Stimulated activated CD4-positive, alpha-beta T cell treated with anti-CD3 and anti-CD28 coated beads, Interleukin-4, amount 100 ng/mL, for 24 hours (primary cell): ENCODE data around the gene ENDOV.
A peak's percentile ranks its signal among the peaks of the same experiment; 100 is the strongest.

Source experiments
- DNase-seq: peaks from one replicate; pipeline ENCODE4 v3.0.0-alpha.2; 2020

ENDOV gene

GRCh38 chr17:80452173-80452915 lies 37.4 kb downstream of the ENDOV start:
- DNase-seq, result no peak

GRCh38 chr17:80453126-80453997 lies 38.4 kb downstream of the ENDOV start:
- no peak for DNase-seq

GRCh38 chr17:80453998-80454556 lies 39.1 kb downstream of the ENDOV start:
- DNase-seq, result no peak

GRCh38 chr17:80454557-80455335 lies 39.8 kb downstream of the ENDOV start:
- DNase-seq, result peak; percentile 96

GRCh38 chr17:80455336-80455710 lies 40.4 kb downstream of the ENDOV start:
- DNase-seq, result peak; percentile 50

- DNase-seq, result no peak
These were observed 40.8 kb downstream of the ENDOV start for GRCh38 chr17:80455784-80456183.

- DNase-seq, result no peak
These were observed 41.7 kb downstream of the ENDOV start for GRCh38 chr17:80456465-80457235.

GRCh38 chr17:80457236-80457856 lies 42.4 kb downstream of the ENDOV start:
- no peak for DNase-seq

- DNase-seq, result no peak
These were observed 43.0 kb downstream of the ENDOV start for GRCh38 chr17:80458016-80458415.

- DNase-seq, result no peak
These were observed 44.3 kb downstream of the ENDOV start for GRCh38 chr17:80459234-80459633.

- no peak for DNase-seq
These were observed 45.5 kb downstream of the ENDOV start for GRCh38 chr17:80460429-80460834.

- no peak for DNase-seq
These were observed 46.7 kb downstream of the ENDOV start for GRCh38 chr17:80461528-80462160.

- DNase-seq, result no peak
These were observed 48.9 kb downstream of the ENDOV start for GRCh38 chr17:80463784-80464400.

GRCh38 chr17:80464486-80464885 lies 49.5 kb downstream of the ENDOV start:
- DNase-seq, result no peak

GRCh38 chr17:80465327-80465974 lies 50.5 kb downstream of the ENDOV start:
- no peak for DNase-seq

- DNase-seq, result no peak
These were observed 51.3 kb downstream of the ENDOV start for GRCh38 chr17:80466188-80466705.

GRCh38 chr17:80468242-80468641 lies 53.3 kb downstream of the ENDOV start:
- no peak for DNase-seq

- no peak for DNase-seq
These were observed 54.0 kb downstream of the ENDOV start for GRCh38 chr17:80468781-80469493.

GRCh38 chr17:80469667-80470066 lies 54.7 kb downstream of the ENDOV start:
- DNase-seq, result no peak
